Measurements from ENCODE around the gene GPX7.

DNA sequence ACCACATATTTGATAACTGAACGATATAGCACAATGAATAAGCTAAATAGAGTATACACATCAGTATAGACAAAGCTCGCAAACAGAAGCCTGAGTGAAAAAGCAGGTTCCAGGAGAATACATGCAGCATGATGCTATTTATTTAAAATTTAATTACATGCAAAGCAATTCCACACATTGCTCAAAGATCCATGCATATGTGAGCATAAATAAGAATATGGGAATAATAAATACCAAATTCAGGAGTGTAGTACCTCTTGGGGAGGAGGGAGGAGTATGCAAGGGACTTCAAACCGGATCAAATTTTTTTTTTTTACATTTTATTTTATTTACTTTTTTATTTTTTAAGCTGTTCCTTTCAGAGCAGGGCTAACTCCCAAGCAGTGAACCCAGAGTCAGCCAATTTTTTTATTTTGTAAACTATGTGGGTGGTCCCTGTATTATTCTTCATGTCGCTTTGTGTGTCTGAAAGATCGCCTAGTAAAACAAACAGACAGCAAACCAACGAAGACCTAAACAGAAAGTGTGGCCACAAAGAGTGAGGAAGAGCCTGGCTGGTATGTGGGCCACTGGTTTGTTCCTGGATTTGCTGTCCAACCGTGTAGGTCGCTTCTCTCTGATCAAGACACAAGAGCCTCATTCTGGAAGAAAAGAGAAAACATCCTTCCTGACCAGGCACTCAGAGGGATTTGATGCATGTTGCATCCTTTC, 26.6 kb downstream of the GPX7 start:
- no peak for TF ChIP-seq CTCF (conservative IDR thresholded peaks at IDR 0.05; ENCODE audit: low read depth, low read length)
- no peak for TF ChIP-seq EZH2 (IDR thresholded peaks at IDR 0.05; ENCODE audit: borderline replicate concordance, low read depth, low read length, poor library complexity, severe bottlenecking)

Data from A673 (cell line).